HG03575 (cell line): ENCODE data around the gene PIAS3.
A peak's percentile ranks its signal among the peaks of the same experiment; 100 is the strongest.

Source experiments
- ATAC-seq: cut with Tn5 transposase; IDR thresholded peaks from one replicate; pipeline ENCODE4 v1.9.1; 2021; ENCODE audit not compliant: unreplicated experiment, insufficient number of reproducible peaks, low FRiP score; ENCODE audit errors: extremely low read depth

Gene PIAS3

DNA sequence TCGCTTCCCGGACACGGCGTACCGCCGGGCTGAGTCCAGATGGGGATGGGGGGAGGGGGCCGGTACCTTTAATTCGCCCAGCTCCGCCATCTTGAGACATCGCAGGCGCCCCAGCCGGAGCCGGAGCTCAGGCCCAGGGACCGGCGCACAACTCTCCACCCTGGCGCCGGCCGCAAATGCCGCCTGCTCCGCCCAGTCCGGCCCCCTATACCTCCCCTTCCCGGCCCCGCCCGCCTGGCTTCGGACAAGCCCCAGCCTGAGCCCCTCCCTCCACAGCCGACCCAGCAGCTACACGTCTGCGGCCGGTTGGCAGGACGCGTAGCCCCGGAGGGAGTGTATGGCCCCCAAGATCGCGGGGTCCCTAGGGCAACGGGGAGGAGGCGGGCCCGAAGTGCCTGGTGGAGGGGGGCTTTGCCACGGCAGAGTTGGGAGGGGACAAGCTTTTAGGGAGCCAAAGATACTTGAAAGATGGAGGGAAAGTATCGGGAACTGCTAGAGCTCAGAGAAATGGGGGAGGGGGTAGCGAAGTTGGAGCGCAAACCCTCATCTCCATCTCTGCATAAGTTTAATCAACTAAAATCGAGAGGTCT is at the start of gene PIAS3:
Gene PIAS3, minus strand, starts transcription at position 181 of the 590 bp plus-strand sequence. Its CDS starts 91 bp downstream, at position 90.
- ATAC-seq = no peak

GRCh38 chr1:145908653-145909052 is 49.8 kb upstream of the PIAS3 start:
- no peak for ATAC-seq

GRCh38 chr1:145906954-145907753 is 48.3 kb upstream of the PIAS3 start:
- no peak for ATAC-seq

DNA sequence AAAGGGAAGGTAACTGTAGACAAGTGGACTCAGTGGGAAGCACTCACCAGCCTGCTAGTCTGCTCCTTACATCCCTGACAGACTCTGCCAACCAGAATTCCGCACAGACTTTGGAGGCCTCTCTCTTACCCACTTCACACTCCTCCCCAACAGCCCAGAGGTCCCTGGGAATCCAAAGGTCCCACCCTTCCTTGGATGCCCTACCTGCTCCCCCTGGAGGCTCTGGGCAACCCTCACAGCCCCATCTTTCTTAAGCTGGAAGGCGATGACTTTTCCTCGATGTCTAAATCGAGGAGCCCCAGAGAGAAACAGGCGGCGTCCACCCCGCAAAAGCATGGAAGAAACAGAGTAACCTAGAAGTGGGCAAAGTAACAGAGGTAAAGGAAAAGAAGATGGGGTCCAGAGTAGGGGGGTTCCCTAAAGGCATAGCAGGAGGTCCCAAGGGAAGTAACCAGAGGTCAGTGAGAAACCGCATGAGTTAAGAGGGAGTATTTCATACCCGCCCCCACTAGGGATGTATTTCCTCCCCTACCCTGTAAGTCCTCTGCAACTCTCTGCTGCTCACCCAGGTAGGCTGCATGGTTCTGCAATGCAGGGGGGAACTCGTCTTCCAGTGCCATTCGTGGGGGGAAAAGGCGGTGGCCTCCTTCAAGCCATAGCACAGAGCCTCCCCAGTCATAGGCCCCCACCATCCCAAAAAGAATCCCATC is 42.6 kb upstream of the PIAS3 start:
- no peak for ATAC-seq

DNA sequence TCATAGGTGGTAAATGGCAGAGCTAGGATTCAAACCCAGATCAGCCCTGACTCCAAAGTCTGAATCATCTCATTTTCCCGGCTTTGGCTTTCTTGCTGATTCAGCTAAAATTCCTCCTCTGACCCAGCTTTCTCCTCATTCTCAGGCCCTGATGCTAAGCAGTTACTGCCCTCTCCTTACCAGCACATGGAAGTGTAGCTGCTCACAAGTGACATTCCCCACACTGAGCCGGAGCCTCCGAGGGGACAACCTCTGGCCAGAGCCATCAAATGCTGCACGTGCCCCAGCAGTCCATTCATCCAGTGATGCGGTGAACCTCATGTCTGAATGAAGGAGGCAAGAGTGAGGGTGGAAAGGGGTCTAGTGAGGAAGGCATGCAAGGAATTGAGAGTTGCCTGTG is 39.9 kb upstream of the PIAS3 start:
- ATAC-seq = no peak

DNA sequence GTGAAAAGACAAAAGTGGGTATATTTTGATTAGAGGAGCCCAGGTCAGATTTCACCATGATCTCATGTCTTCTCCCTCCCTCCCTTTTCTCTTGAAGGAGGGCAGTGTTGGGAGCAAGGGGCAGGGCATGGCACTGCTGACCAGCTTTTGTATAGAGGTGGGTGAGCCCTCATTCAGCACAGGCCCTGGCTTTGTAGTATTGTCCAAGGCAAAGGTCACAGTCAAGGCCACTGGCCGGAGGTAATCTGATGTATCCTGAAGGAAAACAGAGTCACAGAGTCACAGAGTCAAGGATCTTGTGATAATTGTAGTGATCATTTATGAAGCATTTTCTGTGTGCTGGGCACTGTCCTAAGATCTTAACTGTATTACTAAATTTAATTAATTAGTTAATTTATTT is 39.1 kb upstream of the PIAS3 start:
- ATAC-seq = no peak

DNA sequence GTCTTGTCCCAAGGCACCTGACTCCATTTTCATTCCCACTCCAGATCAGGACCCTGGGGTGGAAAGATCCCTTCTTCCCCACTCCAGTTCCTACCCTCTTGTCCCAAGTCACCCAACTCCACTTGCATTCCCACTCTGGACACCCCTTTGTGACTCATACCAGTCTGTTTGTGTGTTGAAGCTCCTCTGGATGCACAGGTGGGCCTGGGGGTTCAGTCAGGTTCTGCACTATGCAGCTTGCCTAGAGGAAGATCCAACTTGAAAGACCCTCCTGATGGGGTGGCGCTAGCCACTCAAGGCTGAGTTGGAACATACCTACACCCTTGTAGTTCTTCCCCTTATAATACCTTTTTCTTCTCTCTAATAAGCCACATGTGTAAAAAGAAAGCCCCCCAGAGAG is 36.6 kb upstream of the PIAS3 start:
- ATAC-seq = no peak

GRCh38 chr1:145893306-145894055 is 34.6 kb upstream of the PIAS3 start:
- no peak for ATAC-seq

- no peak for ATAC-seq
Measured at GRCh38 chr1:145892486-145893087, 33.7 kb upstream of the PIAS3 start.

- ATAC-seq = no peak
Measured at GRCh38 chr1:145891587-145892485, 33.0 kb upstream of the PIAS3 start.

- no peak for ATAC-seq
Measured at GRCh38 chr1:145891143-145891542, 32.3 kb upstream of the PIAS3 start.

DNA sequence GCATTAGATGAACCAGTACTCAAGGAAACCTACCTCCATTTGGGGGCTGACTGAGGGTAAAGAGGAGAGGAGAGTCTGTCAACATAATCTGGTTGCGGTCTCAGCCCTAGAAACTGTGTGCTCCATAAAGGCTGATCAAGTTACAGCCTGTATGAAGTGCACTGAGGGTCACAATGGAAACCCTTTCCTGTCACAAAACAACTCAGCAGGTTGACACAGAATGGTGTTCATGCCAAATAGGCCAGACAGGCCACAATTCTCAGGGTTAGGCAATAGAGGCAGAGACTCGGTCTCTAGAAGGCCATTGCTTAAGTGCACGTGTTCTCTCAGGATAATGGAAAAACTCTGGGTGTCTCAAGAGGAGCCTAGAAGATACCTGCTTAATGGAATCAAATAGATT is 30.8 kb upstream of the PIAS3 start:
- ATAC-seq = no peak

GRCh38 chr1:145887631-145888030 is 28.8 kb upstream of the PIAS3 start:
- ATAC-seq = no peak

DNA sequence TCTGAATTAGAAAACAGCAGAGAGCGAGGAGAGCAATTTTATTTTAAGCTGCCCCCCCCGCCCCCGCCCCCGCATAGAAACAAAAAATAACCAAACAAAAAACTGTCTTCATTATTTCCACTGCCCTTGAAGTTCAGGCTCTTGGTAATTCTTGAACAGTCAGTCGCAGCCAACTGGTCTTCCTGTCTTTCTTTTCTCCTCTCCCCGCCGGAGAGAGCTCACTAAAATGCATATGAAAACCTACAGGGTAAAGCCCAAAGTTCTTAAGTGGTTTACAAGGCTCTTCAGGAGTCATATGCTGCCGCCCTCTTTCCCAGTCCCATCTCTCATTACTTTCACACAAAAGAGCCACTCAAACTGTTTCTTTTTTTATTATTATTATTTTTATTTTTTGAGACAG is 27.9 kb upstream of the PIAS3 start:
- no peak for ATAC-seq

GRCh38 chr1:145886390-145886789 is 27.5 kb upstream of the PIAS3 start:
- ATAC-seq = no peak

- peak; percentile 83 for ATAC-seq
Measured at GRCh38 chr1:145885738-145886287, 26.9 kb upstream of the PIAS3 start, which contains the start of gene ANKRD35. TSS of gene ANKRD35 (minus strand) at chr1:145885866. CDS start at chr1:145885758, 108 bp downstream.

- ATAC-seq = no peak
Measured at GRCh38 chr1:145884675-145885074, 25.8 kb upstream of the PIAS3 start.

GRCh38 chr1:145879775-145880174 is 20.9 kb upstream of the PIAS3 start:
- ATAC-seq = no peak
